ENCODE measurements around the gene ARL15.
"Not testable (repeated sequence)": the region's sequence is repeated elsewhere in the genome, so short reads cannot be mapped to it uniquely, and the experiment has no call there.

Gene ARL15

DNA sequence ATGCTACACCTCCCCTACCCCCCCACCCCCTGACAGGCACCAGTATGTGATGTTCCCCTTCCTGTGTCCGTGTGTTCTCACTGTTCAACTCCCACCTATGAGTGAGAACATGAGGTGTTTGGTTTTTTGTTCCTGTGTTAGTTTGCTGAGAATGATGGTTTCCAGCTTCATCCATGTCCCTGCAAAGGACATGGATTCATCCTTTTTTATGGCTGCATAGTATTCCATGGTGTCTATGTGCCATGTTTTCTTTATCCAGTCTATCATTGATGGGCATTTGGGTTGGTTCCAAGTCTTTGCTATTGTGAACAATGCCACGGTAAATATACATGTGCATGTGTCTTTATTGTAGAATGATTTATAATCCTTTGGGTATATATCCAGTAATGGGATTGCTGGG is 328.1 kb downstream of the ARL15 start:
- DNase-seq (ENCODE audit: low spot score), result not testable (repeated sequence)

- DNase-seq (ENCODE audit: low spot score), result no peak
Measured at GRCh38 chr5:53980061-53980460, 330.3 kb downstream of the ARL15 start.

DNA sequence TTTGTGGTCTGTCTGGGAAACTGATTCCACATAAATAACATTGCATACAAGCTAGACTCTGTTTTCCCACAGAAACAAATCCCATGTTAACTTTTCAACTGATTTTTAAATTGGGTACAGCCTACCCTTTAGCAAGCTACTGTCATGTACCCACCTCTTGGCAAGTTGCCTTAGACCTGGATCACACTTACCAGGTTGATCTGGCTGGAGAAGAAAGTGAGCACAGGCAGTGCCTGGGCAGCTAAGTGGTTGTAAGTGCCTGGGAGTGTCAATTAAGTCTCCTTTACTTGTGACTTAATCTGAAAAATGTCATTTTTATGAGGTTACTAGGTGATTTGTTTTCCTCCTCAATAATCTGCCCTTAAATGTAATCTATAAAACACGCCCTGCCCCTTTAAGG is 336.4 kb downstream of the ARL15 start:
- DNase-seq (ENCODE audit: low spot score), result no peak

- no peak for DNase-seq (ENCODE audit: low spot score)
Measured at GRCh38 chr5:53972314-53972713, 338.1 kb downstream of the ARL15 start.

DNA sequence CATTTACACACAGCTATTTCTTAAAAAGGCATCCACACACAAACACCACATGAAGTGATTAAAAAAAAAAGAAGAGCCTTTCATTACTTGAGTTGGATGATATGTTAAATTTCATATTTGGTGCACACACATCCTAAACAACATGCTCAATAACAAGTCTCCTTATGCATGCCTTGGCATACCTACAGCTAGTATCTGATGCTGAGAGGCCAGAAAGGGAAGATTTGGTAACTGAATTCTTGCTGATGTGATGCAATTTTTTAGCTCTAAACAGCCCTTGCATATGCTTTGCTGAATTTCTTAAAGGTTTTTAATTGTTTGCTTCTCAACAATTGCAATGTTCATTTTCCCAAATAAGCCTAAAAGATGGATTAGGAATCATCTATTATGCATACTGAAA is 338.8 kb downstream of the ARL15 start:
- no peak for DNase-seq (ENCODE audit: low spot score)

- DNase-seq (ENCODE audit: low spot score), result no peak
Measured at GRCh38 chr5:53971131-53971530, 339.2 kb downstream of the ARL15 start.

DNA sequence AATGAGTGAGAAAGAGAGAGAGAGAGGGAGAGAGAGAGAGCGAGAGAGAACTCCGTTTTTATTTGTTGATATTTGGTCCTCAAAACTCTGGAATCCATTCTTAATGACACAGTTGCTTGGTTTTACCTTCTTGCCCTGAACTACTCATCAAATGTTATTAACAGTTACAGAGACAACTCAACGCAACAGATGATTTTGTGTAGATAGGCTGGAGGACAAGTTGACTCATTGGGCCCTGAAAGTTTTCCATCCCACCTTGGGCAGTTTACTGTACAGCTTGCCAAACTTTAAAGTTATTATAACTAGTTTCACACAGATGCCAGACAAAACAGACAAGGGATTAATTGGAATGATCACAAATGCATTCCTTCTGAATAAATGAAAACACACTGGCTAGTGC is 339.9 kb downstream of the ARL15 start:
- no peak for DNase-seq (ENCODE audit: low spot score)

DNA sequence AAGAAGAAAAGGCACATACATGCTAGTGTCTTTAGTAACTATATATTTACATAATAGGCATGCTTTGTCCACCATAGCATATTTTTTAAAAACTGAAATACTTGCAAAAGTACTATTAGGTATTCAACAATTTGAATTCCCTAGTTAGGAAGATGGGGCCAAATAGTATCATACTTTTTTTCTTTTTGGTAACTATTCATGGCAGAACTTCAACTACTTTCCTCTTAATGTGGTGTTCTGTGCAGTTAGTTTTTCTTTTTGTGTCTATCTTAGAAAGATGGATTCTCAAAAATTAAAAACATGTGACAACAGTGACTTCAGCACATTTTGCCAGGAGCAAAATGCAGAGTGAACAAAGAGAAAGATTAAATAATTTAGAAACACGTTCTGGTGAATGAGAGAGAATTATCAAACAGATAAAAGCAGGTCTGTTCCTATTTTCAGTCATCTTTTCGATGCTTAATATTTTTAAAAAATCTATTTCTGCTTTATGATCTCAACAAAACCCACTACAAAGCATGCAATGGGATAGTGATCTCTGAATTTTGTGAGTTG is 341.1 kb downstream of the ARL15 start:
- DNase-seq (ENCODE audit: low spot score), result no peak

- no peak for DNase-seq (ENCODE audit: low spot score)
Measured at GRCh38 chr5:53965459-53965858, 344.9 kb downstream of the ARL15 start.

DNA sequence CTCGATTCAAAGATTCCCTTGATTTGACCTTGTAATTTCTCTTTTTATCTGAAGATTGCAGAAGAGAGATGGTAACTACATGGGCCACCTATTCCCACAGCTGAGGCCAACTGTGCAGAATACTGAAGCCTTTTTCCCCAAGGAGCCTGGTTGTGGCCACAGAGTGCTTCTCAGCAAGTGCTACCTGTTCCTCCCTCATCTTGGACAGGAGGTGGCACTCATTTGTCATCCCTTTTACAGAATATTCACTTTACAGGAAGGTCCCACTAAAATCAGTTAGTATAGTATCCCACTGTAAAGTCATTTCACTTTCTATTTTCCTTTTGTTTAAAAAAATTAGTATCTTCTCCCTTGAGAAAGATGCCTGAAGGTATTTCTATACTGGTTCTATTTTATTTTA is 346.4 kb downstream of the ARL15 start:
- no peak for DNase-seq (ENCODE audit: low spot score)

DNA sequence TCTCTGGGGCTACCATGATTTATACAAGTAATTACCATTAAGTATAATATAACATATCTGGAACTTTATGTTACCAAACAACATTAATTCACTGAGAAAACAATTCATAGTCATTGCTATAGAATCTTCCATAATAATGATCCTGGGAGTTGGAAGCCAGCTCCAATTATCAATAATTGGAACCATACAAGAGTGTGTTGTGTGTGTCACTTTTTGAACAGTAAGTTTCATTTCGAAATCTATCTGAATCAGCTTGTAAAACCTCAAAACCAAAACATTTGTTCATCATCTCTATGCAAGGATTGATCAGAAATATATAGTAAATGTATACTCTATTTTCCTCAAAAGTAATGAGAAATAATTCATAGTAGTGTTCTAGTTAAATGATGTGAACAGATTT is 348.1 kb downstream of the ARL15 start:
- no peak for DNase-seq (ENCODE audit: low spot score)

DNA sequence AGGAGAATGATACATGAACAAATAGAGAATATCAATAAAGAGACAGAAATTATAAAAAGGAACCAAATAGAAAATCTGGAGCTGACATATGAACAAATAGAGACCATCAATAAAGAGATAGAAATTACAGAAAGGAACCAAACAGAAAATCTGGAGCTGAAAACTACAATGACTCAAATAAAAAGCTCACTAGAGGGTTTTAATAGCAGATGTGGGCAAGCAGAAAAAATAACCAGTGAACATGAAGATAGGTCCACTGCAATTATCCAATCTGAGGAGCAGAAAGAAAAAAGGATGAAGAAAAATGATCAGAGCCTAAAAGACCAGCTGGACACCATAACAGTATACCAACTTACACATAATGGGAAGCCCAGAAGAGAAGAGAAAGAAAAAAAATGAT is 353.7 kb downstream of the ARL15 start:
- DNase-seq (ENCODE audit: low spot score), result no peak

DNA sequence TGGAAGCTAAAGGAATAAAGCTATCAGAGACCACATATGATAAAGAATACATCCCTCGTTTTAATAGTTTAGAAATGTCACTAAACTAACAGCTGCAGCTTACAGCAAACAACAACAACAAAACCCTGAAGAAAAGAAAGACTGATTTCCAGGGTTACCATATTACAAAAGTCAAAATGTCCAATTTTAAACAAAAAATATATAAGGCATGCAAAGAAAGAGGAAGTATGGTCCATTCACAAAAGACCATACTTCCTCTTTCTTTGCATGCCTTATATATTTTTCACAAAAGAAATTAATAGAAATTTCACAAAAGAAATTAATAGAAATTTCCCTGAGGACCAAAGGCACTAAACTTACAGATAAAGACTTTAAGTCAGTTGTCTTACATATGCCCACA is 354.2 kb downstream of the ARL15 start:
- no peak for DNase-seq (ENCODE audit: low spot score)

GRCh38 chr5:53950621-53951020 is 359.8 kb downstream of the ARL15 start:
- no peak for DNase-seq (ENCODE audit: low spot score)

- DNase-seq (ENCODE audit: low spot score), result no peak
Measured at GRCh38 chr5:53948598-53948997, 361.8 kb downstream of the ARL15 start.

DNA sequence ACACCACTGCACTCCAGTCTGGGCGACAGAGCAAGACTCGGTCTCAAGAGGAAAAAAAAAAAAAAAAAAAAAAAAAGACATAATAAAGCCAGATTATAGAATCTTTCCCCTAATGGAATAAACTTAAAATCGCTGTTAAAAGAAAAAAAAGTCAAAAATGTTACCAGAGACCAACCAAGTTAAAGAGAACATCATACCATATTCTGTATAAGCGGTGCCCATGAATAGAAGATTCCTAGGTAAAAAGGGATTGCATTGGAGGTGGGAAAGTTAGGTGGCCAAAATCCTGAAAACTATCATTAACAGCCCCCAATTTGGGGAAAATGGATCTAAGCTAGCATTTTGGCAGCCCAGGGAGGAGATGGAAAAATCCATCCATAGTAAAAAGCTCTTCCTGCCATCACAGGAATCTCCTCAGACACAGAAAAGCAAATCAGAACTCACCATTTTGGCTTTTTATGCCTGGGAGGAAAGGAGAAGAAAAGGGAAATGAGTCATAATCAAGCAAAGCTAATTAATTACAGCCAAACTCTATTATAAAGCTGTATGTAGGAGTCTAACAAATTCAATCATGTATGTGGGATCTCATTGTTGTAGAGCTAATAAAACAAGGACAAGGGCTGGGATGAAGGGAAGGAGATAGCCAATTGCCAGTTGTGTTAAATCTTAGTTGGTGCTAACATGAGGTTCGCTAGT is 363.8 kb downstream of the ARL15 start:
- no peak for DNase-seq (ENCODE audit: low spot score)

GRCh38 chr5:53944981-53945380 is 365.4 kb downstream of the ARL15 start:
- DNase-seq (ENCODE audit: low spot score), result peak; percentile 73

GRCh38 chr5:53943938-53944337 is 366.4 kb downstream of the ARL15 start:
- no peak for DNase-seq (ENCODE audit: low spot score)

DNA sequence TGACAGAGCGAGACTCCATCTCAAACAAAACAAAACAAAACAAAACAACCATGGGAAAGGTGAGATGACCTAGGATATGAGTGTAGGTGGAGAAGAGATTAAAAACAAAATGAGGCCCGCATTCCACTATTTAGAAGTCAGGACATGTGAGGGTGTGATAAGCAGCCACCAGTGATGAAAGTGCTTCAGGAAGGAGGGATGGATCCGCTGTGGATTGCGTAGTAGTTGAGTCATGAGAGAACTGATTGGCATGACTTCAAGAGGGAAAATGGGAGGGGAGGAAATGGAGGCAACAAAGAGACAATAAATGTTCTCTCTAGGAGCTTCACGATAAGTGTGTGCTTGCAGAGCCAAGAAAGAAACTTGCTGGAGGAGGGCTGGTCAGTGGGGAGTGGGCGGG is 367.6 kb downstream of the ARL15 start:
- DNase-seq (ENCODE audit: low spot score), result peak; percentile 9

DNA sequence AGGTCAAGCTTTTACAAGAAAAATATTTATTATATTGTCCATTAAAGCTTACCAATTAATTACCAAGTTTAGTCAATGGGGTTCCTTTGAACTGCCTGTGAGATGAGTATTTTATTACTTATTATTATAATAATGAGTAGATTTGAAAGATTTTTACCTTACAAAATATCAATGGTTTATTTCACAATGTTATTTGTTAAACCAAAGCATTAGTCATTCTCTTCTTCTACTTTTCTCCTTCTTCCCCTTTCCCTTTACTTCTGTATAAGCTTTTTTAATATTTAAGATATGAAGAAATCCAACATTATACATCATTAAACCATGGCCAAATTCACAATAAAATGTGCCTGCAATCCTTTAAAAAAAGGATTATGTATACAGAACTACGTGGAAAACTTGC is 369.5 kb downstream of the ARL15 start:
- no peak for DNase-seq (ENCODE audit: low spot score)

DNA sequence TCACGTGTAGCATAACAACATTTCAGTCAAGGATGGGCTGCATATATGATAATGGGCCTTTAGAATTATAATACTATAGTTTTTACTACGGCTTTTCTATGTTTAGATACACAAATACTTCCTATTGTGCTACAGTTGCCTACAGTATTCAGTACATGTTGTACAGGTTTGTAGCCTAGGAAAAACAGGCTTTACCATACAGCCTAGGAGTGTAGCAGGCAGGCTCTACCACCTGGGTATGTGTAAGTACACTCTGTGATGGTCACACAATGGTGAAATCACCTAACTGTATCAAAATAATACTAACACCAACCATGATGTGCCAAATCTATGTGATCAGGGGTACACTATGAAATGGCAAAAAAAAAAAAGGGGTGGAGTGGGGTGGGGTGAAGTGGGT is 372.9 kb downstream of the ARL15 start:
- no peak for DNase-seq (ENCODE audit: low spot score)

GRCh38 chr5:53936481-53937352 is 373.7 kb downstream of the ARL15 start:
- DNase-seq (ENCODE audit: low spot score), result no peak

- DNase-seq (ENCODE audit: low spot score), result no peak
Measured at GRCh38 chr5:53934151-53934820, 376.1 kb downstream of the ARL15 start.
